Measurements from ENCODE around the gene BID. TPM values are rescaled to one million over a fixed set of nuclear protein-coding genes. Genes with fewer than 3 reads are reported as not detected.

The BID gene
- total RNA-seq, 1 experiment from 2014 or later: 32.5 TPM

- TF ChIP-seq ZSCAN18 (CRISPR knock-in tag; IDR thresholded peaks at IDR 0.05): no peak
- TF ChIP-seq ATF1 (CRISPR knock-in tag; IDR thresholded peaks at IDR 0.05): no peak
- no peak for TF ChIP-seq SOX15 (CRISPR knock-in tag; IDR thresholded peaks at IDR 0.05)
- TF ChIP-seq HMGXB4 (CRISPR knock-in tag; IDR thresholded peaks at IDR 0.05): no peak
These were observed 64.2 kb downstream of the BID start (continued) for GRCh38 chr22:17710023-17710422.

- ChIA-PET POLR2A (no interaction called here), CTCF (interaction anchor here (0.7 to 1.6 kb wide), 2 partner anchors 35 to 149 kb away, joined by 3 to 4 read pairs; no protein-coding TSS in a partner anchor)
- no peak overlapping the region for H3K27ac Mint-ChIP-seq
- H3K4me3 Mint-ChIP-seq: no peak overlapping the region
- no peaks in the 10 kb centered on the region for H3K9me3 Mint-ChIP-seq
- peaks cover 11% of the 10 kb centered on the region for H3K4me1 Mint-ChIP-seq
- peaks cover 22% of the 10 kb centered on the region for H3K36me3 Mint-ChIP-seq
- H3K27me3 Mint-ChIP-seq (ENCODE audit: low read depth): no peaks in the 10 kb centered on the region
- DNase-seq (ENCODE audit: low spot score): no peak
- no peak for ATAC-seq
- TF ChIP-seq ZNF671 (CRISPR knock-in tag; IDR thresholded peaks at IDR 0.05) (no peak), ARID4B (CRISPR knock-in tag; IDR thresholded peaks at IDR 0.05; ENCODE audit: borderline replicate concordance) (no peak), PRDM15 (CRISPR knock-in tag; IDR thresholded peaks at IDR 0.05) (no peak), MXD4 (CRISPR knock-in tag; IDR thresholded peaks at IDR 0.05; ENCODE audit: borderline replicate concordance) (no peak), OVOL2 (CRISPR knock-in tag; IDR thresholded peaks at IDR 0.05; ENCODE audit: borderline replicate concordance) (no peak), E2F4 (CRISPR knock-in tag; IDR thresholded peaks at IDR 0.05; ENCODE audit: borderline replicate concordance, low read depth) (no peak), ZNF281 (CRISPR knock-in tag; IDR thresholded peaks at IDR 0.05) (no peak), SMAD3 (CRISPR knock-in tag; IDR thresholded peaks at IDR 0.05; ENCODE audit: borderline replicate concordance) (no peak), CDX4 (CRISPR knock-in tag; IDR thresholded peaks at IDR 0.05; ENCODE audit: borderline replicate concordance) (no peak), IRF2 (CRISPR knock-in tag; IDR thresholded peaks at IDR 0.05; ENCODE audit: borderline replicate concordance, low read depth) (no peak), FOXJ3 (CRISPR knock-in tag; IDR thresholded peaks at IDR 0.05; ENCODE audit: borderline replicate concordance) (no peak), SP1 (CRISPR knock-in tag; conservative IDR thresholded peaks at IDR 0.05) (no peak), GRHL2 (CRISPR knock-in tag; IDR thresholded peaks at IDR 0.05; ENCODE audit: insufficient replicate concordance, severe bottlenecking) (no peak), CREB1 (CRISPR knock-in tag; IDR thresholded peaks at IDR 0.05) (no peak)
These were observed 66.7 kb downstream of the BID start for GRCh38 chr22:17707526-17707925.

Data from WTC11 (cell line).